Measurements from ENCODE around the gene LIMS2.

DNA sequence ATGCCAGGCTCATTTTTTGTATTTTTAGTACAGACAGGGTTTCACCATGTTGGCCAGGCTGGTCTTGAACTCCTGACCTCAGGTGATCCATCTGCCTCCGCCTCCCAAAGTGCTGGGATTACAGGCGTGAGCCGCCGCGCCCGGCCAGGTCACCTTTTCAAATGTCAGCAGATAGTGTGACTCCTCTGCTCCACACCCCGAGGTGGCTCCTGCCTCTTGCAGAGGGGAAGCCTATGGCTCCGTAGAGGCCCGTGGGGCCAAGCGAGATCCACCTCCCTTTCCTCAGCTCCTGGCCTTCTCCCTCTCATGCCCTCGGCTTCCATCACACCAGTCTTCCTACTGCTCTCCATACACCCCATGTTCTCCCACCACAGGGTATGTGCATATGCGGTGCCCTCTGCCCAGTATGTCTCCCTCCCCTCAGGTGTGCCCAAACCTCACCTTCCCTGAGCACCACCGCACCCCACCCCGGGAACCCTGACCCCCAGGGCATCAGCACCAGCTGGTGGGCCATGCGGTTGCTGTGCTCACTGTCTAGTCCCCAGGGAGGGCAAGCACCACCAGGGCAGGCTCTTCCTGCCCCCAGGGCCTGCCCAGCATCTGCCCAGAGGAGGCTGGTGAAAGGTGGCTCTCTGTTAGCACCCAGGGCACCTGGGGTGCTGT lies 18.6 kb downstream of the LIMS2 start:
- TF ChIP-seq EZH2phosphoT487 (IDR thresholded peaks at IDR 0.05; ENCODE audit: unreplicated experiment): no peak
- TF ChIP-seq CTCF (conservative IDR thresholded peaks at IDR 0.05; ENCODE audit: low read depth in 2 of 2): no peak
- TF ChIP-seq, protein P1, sequence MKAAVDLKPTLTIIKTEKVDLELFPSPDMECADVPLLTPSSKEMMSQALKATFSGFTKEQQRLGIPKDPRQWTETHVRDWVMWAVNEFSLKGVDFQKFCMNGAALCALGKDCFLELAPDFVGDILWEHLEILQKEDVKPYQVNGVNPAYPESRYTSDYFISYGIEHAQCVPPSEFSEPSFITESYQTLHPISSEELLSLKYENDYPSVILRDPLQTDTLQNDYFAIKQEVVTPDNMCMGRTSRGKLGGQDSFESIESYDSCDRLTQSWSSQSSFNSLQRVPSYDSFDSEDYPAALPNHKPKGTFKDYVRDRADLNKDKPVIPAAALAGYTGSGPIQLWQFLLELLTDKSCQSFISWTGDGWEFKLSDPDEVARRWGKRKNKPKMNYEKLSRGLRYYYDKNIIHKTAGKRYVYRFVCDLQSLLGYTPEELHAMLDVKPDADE (IDR thresholded peaks at IDR 0.05): no peak
- no peak for TF ChIP-seq ZNF331 (CRISPR knock-in tag; IDR thresholded peaks at IDR 0.05; ENCODE audit: low read depth)
- TF ChIP-seq EZH2 (IDR thresholded peaks at IDR 0.05; ENCODE audit: low read depth, unreplicated experiment): no peak
- no peak for TF ChIP-seq CREB1 (CRISPR knock-in tag; IDR thresholded peaks at IDR 0.05; ENCODE audit: low read depth)
- TF ChIP-seq POLR2AphosphoS5 (IDR thresholded peaks at IDR 0.05; ENCODE audit: low read depth): no peak
- TF ChIP-seq REST (IDR thresholded peaks at IDR 0.05; ENCODE audit: unreplicated experiment): no peak
- no peak for TF ChIP-seq ZNF114 (CRISPR knock-in tag; IDR thresholded peaks at IDR 0.05)
